HEK293 (cell line): ENCODE data around the gene CADM1.

Source experiments
- CTCF ChIA-PET: fragments of 350-600 bp; formaldehyde crosslinking; extraction: SDS; loops from one replicate; lab custom pipeline; 2021; ENCODE audit warnings: antibody characterized with exemption; lab: Yijun Ruan, JAX
- POLR2A ChIA-PET: fragments of 300-600 bp; formaldehyde crosslinking; extraction: SDS; loops from one replicate; lab custom pipeline; 2020; ENCODE audit warnings: antibody characterized with exemption, inconsistent platforms; lab: Yijun Ruan, JAX
- H3K27ac ChIP-seq: fragments of 200-500 bp; sonication (Bioruptor generic); 2 replicates; pipeline ENCODE4 v1.5.1; 2014; ENCODE audit warnings: low read depth, low read length, control low read depth, inconsistent platforms; ENCODE audit errors: extremely low read depth
- H3K36me3 ChIP-seq, 2 experiments: fragments of 200-500 bp in 1 of 2; sonication (Bioruptor generic) in 1 of 2; 1 replicate in 1 of 2; 2 replicates in 1 of 2; pipeline ENCODE4 v1.5.1; 2014 to 2017; ENCODE audit warnings: inconsistent platforms in 2 of 2, low read length in 2 of 2; ENCODE audit not compliant: control insufficient read depth in 2 of 2, insufficient read depth in 1 of 2
- H3K4me1 ChIP-seq: fragments of 200-500 bp; sonication (Bioruptor generic); 2 replicates; pipeline ENCODE4 v1.5.1; 2014; ENCODE audit warnings: mild to moderate bottlenecking, low read length, inconsistent platforms; ENCODE audit not compliant: control insufficient read depth, insufficient read depth
- H3K4me3 ChIP-seq: 2 replicates; pipeline ENCODE4 v1.5.1; 2011; ENCODE audit warnings: low read depth, mild to moderate bottlenecking, control low read depth, low read length, moderate library complexity
- H3K9me3 ChIP-seq: fragments of 200-500 bp; sonication (Bioruptor generic); 2 replicates; pipeline ENCODE4 v1.5.1; 2014; ENCODE audit warnings: low read depth, low read length, inconsistent platforms; ENCODE audit not compliant: control insufficient read depth, insufficient read depth
- BCL11B ChIP-seq: fragments of 450-650 bp; formaldehyde crosslinking; IDR thresholded peaks from 2 replicates; pipeline ENCODE4 v1.5.1; 2016; ENCODE audit warnings: low read depth, missing biosample characterization, missing genetic modification characterization
- GLIS2 ChIP-seq: fragments of 450-650 bp; formaldehyde crosslinking; IDR thresholded peaks from 2 replicates; pipeline ENCODE4 v1.5.1; 2016; ENCODE audit warnings: missing biosample characterization, missing genetic modification characterization
- OVOL3 ChIP-seq: fragments of 450-650 bp; formaldehyde crosslinking; IDR thresholded peaks from 2 replicates; pipeline ENCODE4 v1.5.1; 2016; ENCODE audit warnings: missing biosample characterization, missing genetic modification characterization
- SP7 ChIP-seq: fragments of 450-650 bp; formaldehyde crosslinking; IDR thresholded peaks from 2 replicates; pipeline ENCODE4 v1.5.1; 2016; ENCODE audit warnings: missing biosample characterization, missing genetic modification characterization
- ZBTB8A ChIP-seq: fragments of 450-650 bp; formaldehyde crosslinking; IDR thresholded peaks from 2 replicates; pipeline ENCODE4 v1.5.1; 2016; ENCODE audit warnings: missing biosample characterization, missing genetic modification characterization
- ZFP69B ChIP-seq: fragments of 450-650 bp; formaldehyde crosslinking; IDR thresholded peaks from 2 replicates; pipeline ENCODE4 v1.5.1; 2016; ENCODE audit warnings: missing biosample characterization, missing genetic modification characterization
- ZIC2 ChIP-seq: fragments of 450-650 bp; formaldehyde crosslinking; IDR thresholded peaks from 2 replicates; pipeline ENCODE4 v1.5.1; 2016; ENCODE audit warnings: missing biosample characterization, missing genetic modification characterization
- ZNF157 ChIP-seq: fragments of 450-650 bp; formaldehyde crosslinking; IDR thresholded peaks from 2 replicates; pipeline ENCODE4 v1.5.1; 2016; ENCODE audit warnings: missing biosample characterization, missing genetic modification characterization
- ZNF19 ChIP-seq: fragments of 450-650 bp; formaldehyde crosslinking; IDR thresholded peaks from 2 replicates; pipeline ENCODE4; 2016; ENCODE audit warnings: missing biosample characterization, missing genetic modification characterization, low read depth
- ZNF274 ChIP-seq, 2 experiments: fragments of 200-500 bp in 1 of 2; fragments of 450-650 bp in 1 of 2; sonication (Bioruptor generic) in 1 of 2; formaldehyde crosslinking in 1 of 2; IDR thresholded peaks; 2 replicates each; pipeline versions ENCODE4 v1.5.1 to v1.6.1; 2014 to 2016; ENCODE audit warnings: borderline replicate concordance in 1 of 2, inconsistent platforms in 1 of 2, low read length in 1 of 2, missing biosample characterization in 1 of 2, missing genetic modification characterization in 1 of 2
- ZNF350 ChIP-seq: fragments of 450-650 bp; formaldehyde crosslinking; IDR thresholded peaks from 2 replicates; pipeline ENCODE4 v1.5.0; 2017; ENCODE audit warnings: missing biosample characterization, mild to moderate bottlenecking, missing genetic modification characterization
- ZNF394 ChIP-seq: fragments of 450-650 bp; formaldehyde crosslinking; IDR thresholded peaks from 2 replicates; pipeline ENCODE4 v1.5.1; 2016; ENCODE audit warnings: missing biosample characterization, missing genetic modification characterization, mild to moderate bottlenecking, moderate library complexity, borderline replicate concordance
- ZNF473 ChIP-seq: fragments of 450-650 bp; formaldehyde crosslinking; IDR thresholded peaks from 2 replicates; pipeline ENCODE4 v1.5.1; 2017; ENCODE audit warnings: missing biosample characterization, missing genetic modification characterization
- ZNF544 ChIP-seq: fragments of 450-650 bp; formaldehyde crosslinking; IDR thresholded peaks from 2 replicates; pipeline ENCODE4 v1.5.0; 2017; ENCODE audit warnings: missing biosample characterization, missing genetic modification characterization
- ZNF558 ChIP-seq: fragments of 450-650 bp; formaldehyde crosslinking; IDR thresholded peaks from 2 replicates; pipeline ENCODE4 v1.5.1; 2016; ENCODE audit warnings: missing biosample characterization, missing genetic modification characterization
- ZNF610 ChIP-seq: fragments of 450-650 bp; formaldehyde crosslinking; IDR thresholded peaks from 2 replicates; pipeline ENCODE4 v1.5.1; 2016; ENCODE audit warnings: missing biosample characterization, missing genetic modification characterization, borderline replicate concordance
- ZNF677 ChIP-seq: fragments of 450-650 bp; IDR thresholded peaks from 2 replicates; pipeline ENCODE4 v1.5.0; 2018; ENCODE audit warnings: missing biosample characterization, mild to moderate bottlenecking, missing genetic modification characterization, moderate library complexity
- ZNF830 ChIP-seq: fragments of 450-650 bp; IDR thresholded peaks from 2 replicates; pipeline ENCODE4 v1.5.0; 2018; ENCODE audit warnings: missing biosample characterization, missing genetic modification characterization, low read depth, mild to moderate bottlenecking, moderate library complexity
- ZXDB ChIP-seq: fragments of 450-650 bp; formaldehyde crosslinking; IDR thresholded peaks from 2 replicates; pipeline ENCODE4 v1.5.1; 2016; ENCODE audit warnings: missing biosample characterization, missing genetic modification characterization
- TF ChIP-seq, protein P1 (sequence below): fragments of 450-650 bp; formaldehyde crosslinking; IDR thresholded peaks from 2 replicates; pipeline ENCODE4 v1.5.1; 2016; ENCODE audit warnings: missing biosample characterization, missing genetic modification characterization
- TF ChIP-seq, protein P2 (sequence below): fragments of 450-650 bp; formaldehyde crosslinking; conservative IDR thresholded peaks from 2 replicates; pipeline ENCODE4 v1.5.1; 2016; ENCODE audit warnings: low read depth, missing biosample characterization, missing genetic modification characterization
- TF ChIP-seq, protein P3 (sequence below): fragments of 450-650 bp; formaldehyde crosslinking; IDR thresholded peaks from 2 replicates; pipeline ENCODE4 v1.5.1; 2016; ENCODE audit warnings: missing biosample characterization, missing genetic modification characterization
- TF ChIP-seq, protein P4 (sequence below): fragments of 450-650 bp; formaldehyde crosslinking; IDR thresholded peaks from 2 replicates; pipeline ENCODE4 v1.5.1; 2016; ENCODE audit warnings: missing biosample characterization, missing genetic modification characterization

The CADM1 gene

DNA sequence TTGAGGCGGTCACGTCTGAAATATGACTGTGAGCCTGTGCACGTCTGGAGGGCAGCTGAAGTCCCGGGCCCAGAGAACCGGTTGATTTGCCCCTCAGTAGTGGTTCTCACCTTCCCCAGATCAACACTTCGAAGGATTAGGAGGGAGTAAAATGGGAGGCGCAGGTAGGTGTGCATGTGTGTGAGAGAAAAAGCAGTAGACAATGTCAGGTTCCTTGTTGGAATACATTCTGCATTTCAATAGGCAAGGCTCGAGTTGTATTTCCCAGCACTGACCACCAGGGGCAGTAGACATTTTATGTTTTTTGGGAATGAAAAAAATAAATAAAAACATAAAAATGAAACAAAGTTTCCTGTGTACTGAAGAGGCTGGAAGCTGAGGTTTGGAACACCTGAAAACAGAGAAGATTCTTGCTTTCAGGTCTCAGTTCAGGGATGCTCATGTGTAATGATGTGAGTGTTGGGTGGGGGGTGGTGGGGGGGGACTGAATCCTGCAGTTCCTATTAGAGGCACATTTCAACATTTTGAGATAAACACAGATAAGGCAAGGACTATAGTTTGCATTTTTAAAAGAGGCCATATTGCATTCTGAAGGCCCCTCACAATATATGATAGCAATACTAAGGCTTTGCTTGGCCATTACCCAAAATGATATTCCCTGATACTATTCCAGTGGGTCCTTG lies 333.9 kb downstream of the CADM1 start:
- TF ChIP-seq ZNF19 (tag by site-specific recombination), result no peak
- TF ChIP-seq ZNF830 (tag by site-specific recombination), result no peak
- TF ChIP-seq, protein P1, sequence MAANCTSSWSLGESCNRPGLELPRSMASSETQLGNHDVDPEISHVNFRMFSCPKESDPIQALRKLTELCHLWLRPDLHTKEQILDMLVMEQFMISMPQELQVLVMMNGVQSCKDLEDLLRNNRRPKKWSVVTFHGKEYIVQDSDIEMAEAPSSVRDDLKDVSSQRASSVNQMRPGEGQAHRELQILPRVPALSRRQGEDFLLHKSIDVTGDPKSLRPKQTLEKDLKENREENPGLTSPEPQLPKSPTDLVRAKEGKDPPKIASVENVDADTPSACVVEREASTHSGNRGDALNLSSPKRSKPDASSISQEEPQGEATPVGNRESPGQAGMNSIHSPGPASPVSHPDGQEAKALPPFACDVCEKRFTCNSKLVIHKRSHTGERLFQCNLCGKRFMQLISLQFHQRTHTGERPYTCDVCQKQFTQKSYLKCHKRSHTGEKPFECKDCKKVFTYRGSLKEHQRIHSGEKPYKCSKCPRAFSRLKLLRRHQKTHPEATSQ (tag by site-specific recombination), result no peak
- no peak for TF ChIP-seq ZNF558 (tag by site-specific recombination)
- TF ChIP-seq GLIS2, result no peak
- TF ChIP-seq, all 188 proteins: peak for 0
- Histone ChIP-seq H3K27ac (no peak overlapping the region), H3K4me1 (0 out of 2 replicates have a peak, but pooled peaks cover 5% of the 10 kb centered on the region), H3K36me3 (peaks cover 0 to 5% of the 10 kb centered on the region in 2 experiments; a peak in 1 of 3 replicates), H3K4me3 (no peak overlapping the region), H3K9me3 (no peaks in the 10 kb centered on the region)
- ChIA-PET POLR2A (no interaction called here), CTCF (interaction anchor here (0.5 to 3.2 kb wide), 9 partner anchors 9 to 176 kb away, joined by 3 to 18 read pairs (median 5); no protein-coding TSS in a partner anchor)

DNA sequence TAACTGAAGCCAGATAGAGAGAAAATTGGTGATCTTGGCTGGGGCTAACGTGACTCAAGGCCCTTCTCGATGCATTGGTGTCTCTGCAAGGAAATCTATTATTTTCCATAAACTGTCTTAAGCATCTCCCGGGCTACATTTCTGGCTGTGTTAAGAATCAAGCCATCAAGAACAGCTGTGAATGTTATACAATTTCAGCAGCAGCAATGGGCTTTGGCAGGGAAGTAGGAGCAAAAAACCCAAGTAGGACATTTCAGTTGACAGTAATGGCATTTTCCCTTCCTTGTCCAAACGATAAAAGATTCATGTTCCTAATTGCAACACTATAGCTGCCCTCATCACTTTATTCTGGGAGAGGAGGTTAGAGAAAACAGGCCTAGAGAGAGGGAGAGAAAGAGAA lies 335.0 kb downstream of the CADM1 start:
- POLR2A ChIA-PET, result no interaction called here
- Histone ChIP-seq H3K27ac (no peak overlapping the region), H3K4me3 (no peak overlapping the region), H3K4me1 (0 out of 2 replicates have a peak, but pooled peaks cover 5% of the 10 kb centered on the region), H3K9me3 (no peaks in the 10 kb centered on the region), H3K36me3 (no peaks in the 10 kb centered on the region)
- CTCF ChIA-PET, result interaction anchor here (1.4 to 3.2 kb wide), 4 partner anchors 10 to 395 kb away, joined by 4 to 18 read pairs (median 8); no protein-coding TSS in a partner anchor
- TF ChIP-seq BCL11B (tag by site-specific recombination) (no peak), ZNF157 (tag by site-specific recombination) (no peak), ZNF350 (no peak), ZFP69B (no peak), ZNF19 (tag by site-specific recombination) (no peak), OVOL3 (no peak), SP7 (tag by site-specific recombination) (no peak), ZNF274 (IDR thresholded peaks at IDR 0.05; ENCODE audit: low read length) (no peak), ZNF274 (tag by site-specific recombination; IDR thresholded peaks at IDR 0.05; ENCODE audit: borderline replicate concordance) (no peak), ZNF610 (tag by site-specific recombination) (no peak), ZIC2 (tag by site-specific recombination) (no peak), ZNF394 (tag by site-specific recombination) (no peak), ZXDB (no peak), ZNF473 (no peak), ZBTB8A (tag by site-specific recombination) (no peak), ZNF544 (tag by site-specific recombination) (no peak), ZNF677 (tag by site-specific recombination) (no peak)
- TF ChIP-seq, protein P2, sequence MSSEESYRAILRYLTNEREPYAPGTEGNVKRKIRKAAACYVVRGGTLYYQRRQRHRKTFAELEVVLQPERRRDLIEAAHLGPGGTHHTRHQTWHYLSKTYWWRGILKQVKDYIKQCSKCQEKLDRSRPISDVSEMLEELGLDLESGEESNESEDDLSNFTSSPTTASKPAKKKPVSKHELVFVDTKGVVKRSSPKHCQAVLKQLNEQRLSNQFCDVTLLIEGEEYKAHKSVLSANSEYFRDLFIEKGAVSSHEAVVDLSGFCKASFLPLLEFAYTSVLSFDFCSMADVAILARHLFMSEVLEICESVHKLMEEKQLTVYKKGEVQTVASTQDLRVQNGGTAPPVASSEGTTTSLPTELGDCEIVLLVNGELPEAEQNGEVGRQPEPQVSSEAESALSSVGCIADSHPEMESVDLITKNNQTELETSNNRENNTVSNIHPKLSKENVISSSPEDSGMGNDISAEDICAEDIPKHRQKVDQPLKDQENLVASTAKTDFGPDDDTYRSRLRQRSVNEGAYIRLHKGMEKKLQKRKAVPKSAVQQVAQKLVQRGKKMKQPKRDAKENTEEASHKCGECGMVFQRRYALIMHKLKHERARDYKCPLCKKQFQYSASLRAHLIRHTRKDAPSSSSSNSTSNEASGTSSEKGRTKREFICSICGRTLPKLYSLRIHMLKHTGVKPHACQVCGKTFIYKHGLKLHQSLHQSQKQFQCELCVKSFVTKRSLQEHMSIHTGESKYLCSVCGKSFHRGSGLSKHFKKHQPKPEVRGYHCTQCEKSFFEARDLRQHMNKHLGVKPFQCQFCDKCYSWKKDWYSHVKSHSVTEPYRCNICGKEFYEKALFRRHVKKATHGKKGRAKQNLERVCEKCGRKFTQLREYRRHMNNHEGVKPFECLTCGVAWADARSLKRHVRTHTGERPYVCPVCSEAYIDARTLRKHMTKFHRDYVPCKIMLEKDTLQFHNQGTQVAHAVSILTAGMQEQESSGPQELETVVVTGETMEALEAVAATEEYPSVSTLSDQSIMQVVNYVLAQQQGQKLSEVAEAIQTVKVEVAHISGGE (tag by site-specific recombination), result no peak
- TF ChIP-seq, protein P3, sequence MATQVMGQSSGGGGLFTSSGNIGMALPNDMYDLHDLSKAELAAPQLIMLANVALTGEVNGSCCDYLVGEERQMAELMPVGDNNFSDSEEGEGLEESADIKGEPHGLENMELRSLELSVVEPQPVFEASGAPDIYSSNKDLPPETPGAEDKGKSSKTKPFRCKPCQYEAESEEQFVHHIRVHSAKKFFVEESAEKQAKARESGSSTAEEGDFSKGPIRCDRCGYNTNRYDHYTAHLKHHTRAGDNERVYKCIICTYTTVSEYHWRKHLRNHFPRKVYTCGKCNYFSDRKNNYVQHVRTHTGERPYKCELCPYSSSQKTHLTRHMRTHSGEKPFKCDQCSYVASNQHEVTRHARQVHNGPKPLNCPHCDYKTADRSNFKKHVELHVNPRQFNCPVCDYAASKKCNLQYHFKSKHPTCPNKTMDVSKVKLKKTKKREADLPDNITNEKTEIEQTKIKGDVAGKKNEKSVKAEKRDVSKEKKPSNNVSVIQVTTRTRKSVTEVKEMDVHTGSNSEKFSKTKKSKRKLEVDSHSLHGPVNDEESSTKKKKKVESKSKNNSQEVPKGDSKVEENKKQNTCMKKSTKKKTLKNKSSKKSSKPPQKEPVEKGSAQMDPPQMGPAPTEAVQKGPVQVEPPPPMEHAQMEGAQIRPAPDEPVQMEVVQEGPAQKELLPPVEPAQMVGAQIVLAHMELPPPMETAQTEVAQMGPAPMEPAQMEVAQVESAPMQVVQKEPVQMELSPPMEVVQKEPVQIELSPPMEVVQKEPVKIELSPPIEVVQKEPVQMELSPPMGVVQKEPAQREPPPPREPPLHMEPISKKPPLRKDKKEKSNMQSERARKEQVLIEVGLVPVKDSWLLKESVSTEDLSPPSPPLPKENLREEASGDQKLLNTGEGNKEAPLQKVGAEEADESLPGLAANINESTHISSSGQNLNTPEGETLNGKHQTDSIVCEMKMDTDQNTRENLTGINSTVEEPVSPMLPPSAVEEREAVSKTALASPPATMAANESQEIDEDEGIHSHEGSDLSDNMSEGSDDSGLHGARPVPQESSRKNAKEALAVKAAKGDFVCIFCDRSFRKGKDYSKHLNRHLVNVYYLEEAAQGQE (tag by site-specific recombination), result no peak
- TF ChIP-seq, protein P4, sequence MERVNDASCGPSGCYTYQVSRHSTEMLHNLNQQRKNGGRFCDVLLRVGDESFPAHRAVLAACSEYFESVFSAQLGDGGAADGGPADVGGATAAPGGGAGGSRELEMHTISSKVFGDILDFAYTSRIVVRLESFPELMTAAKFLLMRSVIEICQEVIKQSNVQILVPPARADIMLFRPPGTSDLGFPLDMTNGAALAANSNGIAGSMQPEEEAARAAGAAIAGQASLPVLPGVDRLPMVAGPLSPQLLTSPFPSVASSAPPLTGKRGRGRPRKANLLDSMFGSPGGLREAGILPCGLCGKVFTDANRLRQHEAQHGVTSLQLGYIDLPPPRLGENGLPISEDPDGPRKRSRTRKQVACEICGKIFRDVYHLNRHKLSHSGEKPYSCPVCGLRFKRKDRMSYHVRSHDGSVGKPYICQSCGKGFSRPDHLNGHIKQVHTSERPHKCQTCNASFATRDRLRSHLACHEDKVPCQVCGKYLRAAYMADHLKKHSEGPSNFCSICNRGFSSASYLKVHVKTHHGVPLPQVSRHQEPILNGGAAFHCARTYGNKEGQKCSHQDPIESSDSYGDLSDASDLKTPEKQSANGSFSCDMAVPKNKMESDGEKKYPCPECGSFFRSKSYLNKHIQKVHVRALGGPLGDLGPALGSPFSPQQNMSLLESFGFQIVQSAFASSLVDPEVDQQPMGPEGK (tag by site-specific recombination), result no peak
